Measurements from ENCODE around the gene IL1B. TPM values are rescaled to one million over a fixed set of nuclear protein-coding genes. Genes with fewer than 3 reads are reported as not detected.

IL1B gene
- total RNA-seq, 1 experiment from 2014 or later = 1.4 TPM

DNA sequence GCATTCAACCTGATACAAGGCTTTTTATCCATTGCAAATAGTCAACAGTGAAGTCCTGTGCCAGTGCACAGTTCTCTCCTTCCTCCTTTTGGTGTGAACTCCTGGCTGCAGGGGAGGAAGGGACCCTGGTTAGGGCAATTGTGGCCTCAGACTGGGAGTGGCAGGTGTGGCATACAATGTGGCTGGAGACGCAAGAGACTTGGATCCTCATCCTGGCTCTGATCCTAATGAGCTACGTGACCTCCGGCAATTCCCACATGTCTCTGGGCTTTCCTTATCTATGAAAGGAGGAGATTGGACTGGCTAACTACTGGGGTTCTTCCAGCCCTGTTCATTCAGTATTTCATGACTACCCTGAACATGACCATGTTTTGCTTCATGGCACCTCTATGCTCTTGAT, 41.7 kb downstream of the IL1B start:
- Histone ChIP-seq H4K20me1 (ENCODE audit: insufficient read depth) (no peaks in the 10 kb centered on the region), H3K9me3 (ENCODE audit: insufficient read depth, low read depth) (peaks cover 20% of the 10 kb centered on the region), H2AFZ (no peak overlapping the region), H3K4me1 (replicated peaks; ENCODE audit: insufficient read depth) (peaks cover 51% of the 10 kb centered on the region), H3K27ac (peak overlapping the region; percentile 99), H3K4me2 (peak overlapping the region; percentile 57), H3K9me2 (ENCODE audit: insufficient read depth) (no peaks in the 10 kb centered on the region), H3F3A (ENCODE audit: insufficient read depth, low read depth) (peaks cover 47% of the 10 kb centered on the region), H3K79me2 (ENCODE audit: low read depth) (no peaks in the 10 kb centered on the region), H3K27me3 (ENCODE audit: insufficient read depth, low read depth) (no peaks in the 10 kb centered on the region), H3K4me3 (0 out of 2 replicates have a peak overlapping the region, but pooled peaks have one; percentile 9), H3K36me3 (ENCODE audit: low read depth) (no peaks in the 10 kb centered on the region)
- intact Hi-C loops (cut with micrococcal nuclease; ENCODE audit: unreplicated experiment) = loop anchor here (1.0 to 2.0 kb wide), 3 partner anchors 31 to 96 kb away; partner anchors contain the start of genes CKAP2L and IL1B
- ChIA-PET CTCF (no interaction called here), POLR2A (ENCODE audit: unreplicated experiment) (interaction anchor here (0.6 kb wide), 1 partner anchor 148 kb away, joined by 5 read pairs; no protein-coding TSS in a partner anchor)
- no peak for TF ChIP-seq EZH2 (IDR thresholded peaks at IDR 0.05; ENCODE audit: low read depth)
- TF ChIP-seq, protein P1, sequence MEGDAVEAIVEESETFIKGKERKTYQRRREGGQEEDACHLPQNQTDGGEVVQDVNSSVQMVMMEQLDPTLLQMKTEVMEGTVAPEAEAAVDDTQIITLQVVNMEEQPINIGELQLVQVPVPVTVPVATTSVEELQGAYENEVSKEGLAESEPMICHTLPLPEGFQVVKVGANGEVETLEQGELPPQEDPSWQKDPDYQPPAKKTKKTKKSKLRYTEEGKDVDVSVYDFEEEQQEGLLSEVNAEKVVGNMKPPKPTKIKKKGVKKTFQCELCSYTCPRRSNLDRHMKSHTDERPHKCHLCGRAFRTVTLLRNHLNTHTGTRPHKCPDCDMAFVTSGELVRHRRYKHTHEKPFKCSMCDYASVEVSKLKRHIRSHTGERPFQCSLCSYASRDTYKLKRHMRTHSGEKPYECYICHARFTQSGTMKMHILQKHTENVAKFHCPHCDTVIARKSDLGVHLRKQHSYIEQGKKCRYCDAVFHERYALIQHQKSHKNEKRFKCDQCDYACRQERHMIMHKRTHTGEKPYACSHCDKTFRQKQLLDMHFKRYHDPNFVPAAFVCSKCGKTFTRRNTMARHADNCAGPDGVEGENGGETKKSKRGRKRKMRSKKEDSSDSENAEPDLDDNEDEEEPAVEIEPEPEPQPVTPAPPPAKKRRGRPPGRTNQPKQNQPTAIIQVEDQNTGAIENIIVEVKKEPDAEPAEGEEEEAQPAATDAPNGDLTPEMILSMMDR (conservative IDR thresholded peaks at IDR 0.05) = no peak
- DNase-seq = peak in 1 of 2 experiments; percentile 39
- no TSS peak for BruUV-seq (replicated peaks)

DNA sequence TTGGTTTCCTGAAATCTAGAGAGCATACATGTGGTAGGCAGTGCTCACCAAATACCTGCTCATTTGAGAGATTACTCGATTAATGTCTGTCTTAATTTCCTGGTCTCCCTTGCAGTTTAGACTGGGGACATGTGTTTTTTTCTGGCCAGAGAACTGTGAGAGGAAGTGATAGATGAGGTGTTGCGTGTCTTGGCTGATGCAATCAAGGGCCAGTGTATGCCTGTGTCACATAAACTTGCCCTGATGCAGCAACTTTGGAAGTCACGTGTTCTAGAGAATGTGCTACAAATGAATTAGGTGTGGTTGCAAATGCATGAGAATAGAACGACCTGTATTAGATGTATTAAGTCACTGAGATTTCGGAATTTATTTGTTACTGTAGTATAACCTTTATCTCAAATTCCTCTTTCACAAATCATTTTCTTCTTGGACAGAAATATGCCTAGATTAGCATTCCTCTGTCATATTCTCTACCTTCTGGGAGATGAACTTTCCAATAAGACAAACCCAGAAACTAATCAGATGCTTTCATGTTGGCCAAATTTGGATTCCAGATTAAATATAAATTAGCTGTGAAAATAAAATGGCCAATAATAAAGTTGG, 42.3 kb downstream of the IL1B start:
- H4K20me1 ChIP-seq (ENCODE audit: insufficient read depth) = no peaks in the 10 kb centered on the region
- peaks cover 51% of the 10 kb centered on the region for H3K4me1 ChIP-seq (replicated peaks; ENCODE audit: insufficient read depth)
- CTCF ChIA-PET = interaction anchor here (0.7 to 0.8 kb wide), 2 partner anchors 10 to 147 kb away, joined by 3 read pairs; no protein-coding TSS in a partner anchor
- no peak for TF ChIP-seq EZH2 (IDR thresholded peaks at IDR 0.05; ENCODE audit: low read depth)
- TF ChIP-seq, protein P1 (conservative IDR thresholded peaks at IDR 0.05) = no peak
- peak overlapping the region; percentile 99 for H3K27ac ChIP-seq
- no peak overlapping the region for H2AFZ ChIP-seq
- POLR2A ChIA-PET (ENCODE audit: unreplicated experiment) = no interaction called here
- no peaks in the 10 kb centered on the region for H3K9me2 ChIP-seq (ENCODE audit: insufficient read depth)
- H3F3A ChIP-seq (ENCODE audit: insufficient read depth, low read depth) = peaks cover 47% of the 10 kb centered on the region
- no peaks in the 10 kb centered on the region for H3K79me2 ChIP-seq (ENCODE audit: low read depth)
- H3K36me3 ChIP-seq (ENCODE audit: low read depth) = no peaks in the 10 kb centered on the region
- peaks cover 21% of the 10 kb centered on the region for H3K9me3 ChIP-seq (ENCODE audit: insufficient read depth, low read depth)
- intact Hi-C loops (cut with micrococcal nuclease; ENCODE audit: unreplicated experiment) = loop anchor here (1.0 to 2.0 kb wide), 3 partner anchors 30 to 97 kb away; partner anchors contain the start of genes CKAP2L and IL1B
- no peaks in the 10 kb centered on the region for H3K27me3 ChIP-seq (ENCODE audit: insufficient read depth, low read depth)
- H3K4me2 ChIP-seq = peak overlapping the region; percentile 57
- DNase-seq = peak; percentile 74 to 97
- no TSS peak for BruUV-seq (replicated peaks)
- H3K4me3 ChIP-seq = peak overlapping the region; percentile 13; the same call in 1 of the 2 replicates

DNA sequence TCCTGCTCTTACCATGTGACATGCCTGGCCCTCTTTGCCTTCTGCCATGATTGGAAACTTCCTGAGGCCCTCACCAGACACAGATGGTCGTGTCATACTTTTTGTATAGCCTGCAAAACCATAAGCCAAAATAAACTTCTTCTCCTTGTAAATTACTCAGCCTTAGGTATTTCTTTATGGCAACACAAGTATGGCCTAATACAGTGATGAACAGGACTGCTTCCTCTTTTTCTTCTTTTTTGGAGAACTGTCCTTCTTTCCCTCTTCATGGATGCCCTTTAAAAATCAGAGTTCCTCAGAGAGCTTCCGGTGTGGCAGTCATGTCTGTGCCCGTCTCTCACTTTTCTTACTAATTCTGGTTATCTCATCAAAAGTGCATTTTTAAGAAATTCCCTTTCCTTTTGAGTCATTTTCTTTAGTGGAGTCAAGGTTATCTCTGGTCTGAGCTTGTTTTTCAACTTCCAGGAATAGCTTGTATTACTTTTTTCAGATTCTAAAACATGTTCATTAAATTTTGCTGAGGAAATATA, 43.1 kb downstream of the IL1B start:
- ChIA-PET POLR2A (ENCODE audit: unreplicated experiment) (no interaction called here), CTCF (interaction anchor here (0.7 to 0.8 kb wide), 2 partner anchors 9 to 148 kb away, joined by 3 read pairs; no protein-coding TSS in a partner anchor)
- no peak overlapping the region for H2AFZ ChIP-seq
- H3K27ac ChIP-seq = peak overlapping the region; percentile 99
- H3K9me2 ChIP-seq (ENCODE audit: insufficient read depth) = no peaks in the 10 kb centered on the region
- no peak for TF ChIP-seq EZH2 (IDR thresholded peaks at IDR 0.05; ENCODE audit: low read depth)
- TF ChIP-seq, protein P1 (conservative IDR thresholded peaks at IDR 0.05) = no peak
- no peaks in the 10 kb centered on the region for H4K20me1 ChIP-seq (ENCODE audit: insufficient read depth)
- H3K79me2 ChIP-seq (ENCODE audit: low read depth) = no peaks in the 10 kb centered on the region
- peak overlapping the region; percentile 13; the same call in 1 of the 2 replicates for H3K4me3 ChIP-seq
- H3K4me2 ChIP-seq = peak overlapping the region; percentile 57
- H3K27me3 ChIP-seq (ENCODE audit: insufficient read depth, low read depth) = no peaks in the 10 kb centered on the region
- peaks cover 24% of the 10 kb centered on the region for H3K9me3 ChIP-seq (ENCODE audit: insufficient read depth, low read depth)
- no peaks in the 10 kb centered on the region for H3K36me3 ChIP-seq (ENCODE audit: low read depth)
- H3K4me1 ChIP-seq (replicated peaks; ENCODE audit: insufficient read depth) = peaks cover 51% of the 10 kb centered on the region
- peak in 1 of 2 experiments; percentile 49 for DNase-seq
- intact Hi-C loops (cut with micrococcal nuclease; ENCODE audit: unreplicated experiment) = no loop called here
- H3F3A ChIP-seq (ENCODE audit: insufficient read depth, low read depth) = peaks cover 47% of the 10 kb centered on the region
- BruUV-seq (replicated peaks) = TSS peak; percentile 90
